Measurements from ENCODE around the gene NR2F2.

NR2F2 gene

GRCh38 chr15:96320107-96320506, 10.4 kb upstream of the NR2F2 start:
- DNase-seq (ENCODE audit: low read depth) = no peak

- DNase-seq (ENCODE audit: low read depth) = no peak
Measured at GRCh38 chr15:96320703-96321638, 9.5 kb upstream of the NR2F2 start.

- DNase-seq (ENCODE audit: low read depth) = peak; percentile 41
Measured at GRCh38 chr15:96321639-96322535, 8.6 kb upstream of the NR2F2 start.

- DNase-seq (ENCODE audit: low read depth) = no peak
Measured at GRCh38 chr15:96322536-96323318, 7.8 kb upstream of the NR2F2 start.

- DNase-seq (ENCODE audit: low read depth) = no peak
Measured at GRCh38 chr15:96323319-96324145, 7.0 kb upstream of the NR2F2 start.

GRCh38 chr15:96324192-96324895, 6.2 kb upstream of the NR2F2 start:
- DNase-seq (ENCODE audit: low read depth) = no peak

GRCh38 chr15:96324940-96325540, 5.5 kb upstream of the NR2F2 start:
- no peak for DNase-seq (ENCODE audit: low read depth)

GRCh38 chr15:96325541-96326327, 4.8 kb upstream of the NR2F2 start:
- peak; percentile 75 for DNase-seq (ENCODE audit: low read depth)

- peak; percentile 74 for DNase-seq (ENCODE audit: low read depth)
Measured at GRCh38 chr15:96326328-96327154, 4.0 kb upstream of the NR2F2 start.

GRCh38 chr15:96327155-96327741, 3.3 kb upstream of the NR2F2 start:
- peak; percentile 90 for DNase-seq (ENCODE audit: low read depth)

GRCh38 chr15:96328181-96328876, 2.2 kb upstream of the NR2F2 start:
- DNase-seq (ENCODE audit: low read depth) = peak; percentile 60

GRCh38 chr15:96328877-96329195, 1.7 kb upstream of the NR2F2 start:
- no peak for DNase-seq (ENCODE audit: low read depth)

- DNase-seq (ENCODE audit: low read depth) = peak; percentile 27
Measured at GRCh38 chr15:96329403-96329981, 1.0 kb upstream of the NR2F2 start.

- DNase-seq (ENCODE audit: low read depth) = peak; percentile 86
Measured at GRCh38 chr15:96330064-96330449, 443 bp upstream of the NR2F2 start.

- DNase-seq (ENCODE audit: low read depth) = peak; percentile 71
Measured at GRCh38 chr15:96331144-96331944, 844 bp downstream of the NR2F2 start.

- DNase-seq (ENCODE audit: low read depth) = peak; percentile 58
Measured at GRCh38 chr15:96331945-96332636, 1.6 kb downstream of the NR2F2 start.
